Measurements from ENCODE around the gene SIPA1.

The SIPA1 gene, protein sequence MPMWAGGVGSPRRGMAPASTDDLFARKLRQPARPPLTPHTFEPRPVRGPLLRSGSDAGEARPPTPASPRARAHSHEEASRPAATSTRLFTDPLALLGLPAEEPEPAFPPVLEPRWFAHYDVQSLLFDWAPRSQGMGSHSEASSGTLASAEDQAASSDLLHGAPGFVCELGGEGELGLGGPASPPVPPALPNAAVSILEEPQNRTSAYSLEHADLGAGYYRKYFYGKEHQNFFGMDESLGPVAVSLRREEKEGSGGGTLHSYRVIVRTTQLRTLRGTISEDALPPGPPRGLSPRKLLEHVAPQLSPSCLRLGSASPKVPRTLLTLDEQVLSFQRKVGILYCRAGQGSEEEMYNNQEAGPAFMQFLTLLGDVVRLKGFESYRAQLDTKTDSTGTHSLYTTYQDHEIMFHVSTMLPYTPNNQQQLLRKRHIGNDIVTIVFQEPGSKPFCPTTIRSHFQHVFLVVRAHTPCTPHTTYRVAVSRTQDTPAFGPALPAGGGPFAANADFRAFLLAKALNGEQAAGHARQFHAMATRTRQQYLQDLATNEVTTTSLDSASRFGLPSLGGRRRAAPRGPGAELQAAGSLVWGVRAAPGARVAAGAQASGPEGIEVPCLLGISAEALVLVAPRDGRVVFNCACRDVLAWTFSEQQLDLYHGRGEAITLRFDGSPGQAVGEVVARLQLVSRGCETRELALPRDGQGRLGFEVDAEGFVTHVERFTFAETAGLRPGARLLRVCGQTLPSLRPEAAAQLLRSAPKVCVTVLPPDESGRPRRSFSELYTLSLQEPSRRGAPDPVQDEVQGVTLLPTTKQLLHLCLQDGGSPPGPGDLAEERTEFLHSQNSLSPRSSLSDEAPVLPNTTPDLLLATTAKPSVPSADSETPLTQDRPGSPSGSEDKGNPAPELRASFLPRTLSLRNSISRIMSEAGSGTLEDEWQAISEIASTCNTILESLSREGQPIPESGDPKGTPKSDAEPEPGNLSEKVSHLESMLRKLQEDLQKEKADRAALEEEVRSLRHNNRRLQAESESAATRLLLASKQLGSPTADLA

DNA sequence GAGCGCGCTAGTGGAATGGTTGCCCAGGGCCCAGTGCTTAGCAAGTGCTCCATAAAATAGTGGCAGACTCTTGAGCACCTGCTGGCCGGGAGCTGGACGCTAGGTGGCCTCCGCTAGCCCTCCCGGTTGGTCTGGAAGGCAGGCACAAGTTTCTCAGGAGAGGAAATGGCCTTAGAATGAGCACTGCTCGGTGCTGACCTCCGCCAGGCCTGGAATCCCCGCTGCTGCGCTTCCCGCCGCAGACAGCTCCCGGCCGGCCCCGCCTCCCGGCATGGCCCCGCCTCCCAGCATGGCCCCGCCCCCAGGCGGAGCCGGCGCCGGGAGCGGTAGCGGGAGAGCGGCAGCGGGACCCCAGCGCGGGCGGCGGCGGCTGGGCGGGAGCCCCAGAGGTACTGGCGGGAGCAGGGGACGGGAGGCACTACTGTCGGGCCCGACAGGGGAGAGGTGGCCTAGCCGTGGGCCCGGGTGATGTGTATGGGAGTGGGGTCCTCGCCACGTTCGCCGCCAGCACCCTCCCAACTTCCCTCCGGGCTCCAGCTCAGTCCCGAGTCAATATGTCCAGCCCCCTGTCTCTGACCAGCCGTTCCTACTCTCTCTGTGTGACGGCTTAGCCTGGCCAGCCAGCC, at the start of gene SIPA1:
TSS of gene SIPA1 (plus strand) at position 308 of the 626 bp plus-strand sequence. CDS start 2,821 bp downstream, outside the sequence.
- DNase-seq: peak; percentile 77

DNA sequence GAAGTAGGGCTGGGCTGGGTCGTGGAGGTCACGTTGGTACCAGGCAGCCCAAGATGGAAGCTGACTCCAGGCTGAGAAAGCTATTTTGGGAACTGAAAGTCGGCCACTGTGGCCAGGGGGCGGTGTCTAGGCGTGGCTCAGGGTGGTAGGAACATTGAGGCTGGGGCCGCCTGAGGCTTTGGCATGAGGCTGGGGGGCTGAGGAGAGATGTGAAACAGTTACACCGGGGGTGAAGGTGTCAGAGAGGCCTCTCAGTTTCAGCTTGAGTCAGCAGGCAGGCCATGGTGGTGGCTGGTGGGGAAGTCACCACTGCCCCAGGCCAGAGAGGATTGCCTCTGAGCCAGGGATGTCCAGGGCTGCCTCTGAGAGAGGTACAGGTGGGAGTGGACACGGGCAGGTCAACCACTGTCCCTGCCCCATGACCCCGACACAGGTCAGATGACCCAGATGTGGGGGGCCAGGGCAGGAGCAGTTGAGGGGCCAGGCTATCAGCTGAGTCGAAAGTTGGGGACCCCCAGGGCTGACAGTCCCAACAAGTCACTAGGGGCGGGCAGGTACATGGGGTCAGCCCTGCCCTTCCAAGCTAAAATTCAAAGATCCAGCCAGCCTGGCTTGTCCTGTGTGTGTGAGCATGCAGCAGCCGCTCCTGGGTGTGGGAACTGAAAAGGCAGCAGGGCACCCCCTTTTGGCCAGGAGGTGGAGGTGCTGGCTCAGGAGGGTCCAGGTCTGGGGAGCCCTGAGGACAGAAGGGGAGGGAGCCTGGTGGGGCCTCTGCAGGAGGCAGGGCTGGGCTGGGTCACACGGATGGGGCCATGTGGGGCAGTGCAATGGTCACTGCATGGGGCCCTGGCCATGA, 49.5 kb upstream of the SIPA1 start:
- peak; percentile 72 for DNase-seq

DNA sequence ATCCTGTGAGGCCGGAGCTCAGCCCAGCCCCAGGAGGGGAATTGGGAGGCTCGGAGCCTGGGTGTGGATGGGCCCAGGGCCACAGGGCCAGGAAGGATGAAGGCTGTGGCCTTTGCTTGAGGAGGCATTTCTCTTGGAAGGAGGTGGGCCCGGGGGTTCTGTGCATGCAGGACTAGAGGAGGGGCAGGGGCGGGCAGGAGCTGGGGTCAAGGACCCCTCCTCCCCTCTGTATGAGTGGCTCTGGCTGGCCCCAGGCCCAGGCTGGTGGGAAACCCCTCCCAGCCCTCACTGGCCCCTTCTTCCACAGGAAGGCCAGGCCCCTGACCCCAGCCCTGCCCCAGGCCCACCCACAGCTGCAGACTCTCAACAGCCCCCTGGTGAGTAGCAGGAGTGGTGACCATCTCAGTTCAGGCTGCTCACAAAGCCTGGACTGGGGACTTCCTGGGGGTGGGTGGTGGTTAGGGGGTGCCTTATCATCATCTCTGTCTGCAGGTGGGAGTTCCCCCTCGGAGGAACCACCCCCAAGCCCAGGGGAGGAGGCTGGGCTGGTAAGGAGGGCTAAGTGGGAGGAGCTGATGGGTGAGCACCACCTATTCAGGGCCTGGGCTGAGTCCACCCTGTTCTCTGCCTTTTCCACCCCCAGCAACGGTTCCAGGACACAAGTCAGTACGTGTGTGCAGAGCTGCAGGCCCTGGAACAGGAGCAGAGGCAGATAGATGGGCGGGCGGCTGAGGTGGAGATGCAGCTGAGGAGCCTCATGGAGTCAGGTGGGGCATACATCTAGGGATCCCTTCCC, 48.3 kb upstream of the SIPA1 start:
- no peak for DNase-seq

DNA sequence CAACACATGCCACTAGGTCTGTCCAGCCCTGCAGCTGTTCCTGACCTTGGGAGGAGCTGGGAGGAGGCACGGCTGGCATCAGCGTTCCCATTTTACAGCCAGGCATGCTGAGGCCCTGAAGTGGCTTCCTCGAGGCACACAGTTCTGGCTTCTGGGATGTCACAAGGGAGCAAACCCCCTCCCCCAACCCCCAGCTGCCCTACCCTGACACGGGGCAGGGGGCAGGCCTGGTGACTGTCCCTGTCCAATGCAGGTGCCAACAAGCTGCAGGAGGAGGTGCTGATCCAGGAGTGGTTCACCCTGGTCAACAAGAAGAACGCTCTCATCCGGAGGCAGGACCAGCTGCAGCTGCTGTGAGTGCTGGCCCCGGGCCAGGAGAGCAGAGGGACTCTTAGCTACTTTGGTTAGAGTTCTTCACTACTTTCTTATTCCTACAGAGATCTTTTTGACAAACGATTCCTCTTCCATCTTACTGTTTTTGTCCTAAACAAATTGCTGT, 47.6 kb upstream of the SIPA1 start:
- DNase-seq: no peak

DNA sequence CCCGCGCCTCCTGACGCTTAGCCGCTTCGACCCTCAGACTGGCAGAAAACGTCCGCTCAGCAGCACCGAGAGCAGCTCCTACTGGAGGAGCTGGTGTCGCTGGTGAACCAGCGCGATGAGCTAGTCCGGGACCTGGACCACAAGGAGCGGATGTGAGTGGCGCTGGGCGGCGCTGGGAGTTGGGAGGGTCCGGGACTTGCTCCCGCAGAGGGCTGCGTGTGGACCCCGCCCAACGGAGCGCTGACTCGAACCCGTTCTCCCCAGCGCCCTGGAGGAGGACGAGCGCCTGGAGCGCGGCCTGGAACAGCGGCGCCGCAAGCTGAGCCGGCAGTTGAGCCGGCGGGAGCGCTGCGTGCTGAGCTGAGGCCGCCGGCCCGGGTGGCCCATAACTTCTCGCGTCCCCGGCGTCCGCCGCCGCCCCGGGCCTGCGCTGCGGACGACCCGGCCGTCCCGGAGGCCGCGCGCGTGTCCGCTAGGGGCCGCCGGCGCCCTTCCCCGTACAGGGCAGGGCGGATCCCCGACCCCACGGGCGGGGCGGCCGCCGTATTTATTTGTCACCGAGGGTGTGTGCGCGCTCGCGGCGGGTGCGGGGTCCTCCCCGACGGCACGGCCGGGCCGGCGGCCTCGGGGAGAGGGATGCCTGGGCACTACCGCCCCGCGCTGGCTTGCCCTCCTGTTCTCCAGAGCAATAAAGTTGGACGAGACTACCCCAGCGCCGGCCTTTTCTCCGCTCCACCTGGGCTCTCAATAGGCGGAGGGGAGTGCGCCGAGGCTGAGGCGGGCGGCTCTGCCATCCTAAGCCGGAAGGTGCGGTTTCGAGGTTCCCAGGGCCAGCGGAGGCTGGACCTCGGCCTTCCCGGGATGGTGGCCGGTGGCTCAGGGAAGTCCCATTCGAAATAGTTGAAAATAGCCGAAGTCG, 45.7 kb upstream of the SIPA1 start:
- DNase-seq: no peak

DNA sequence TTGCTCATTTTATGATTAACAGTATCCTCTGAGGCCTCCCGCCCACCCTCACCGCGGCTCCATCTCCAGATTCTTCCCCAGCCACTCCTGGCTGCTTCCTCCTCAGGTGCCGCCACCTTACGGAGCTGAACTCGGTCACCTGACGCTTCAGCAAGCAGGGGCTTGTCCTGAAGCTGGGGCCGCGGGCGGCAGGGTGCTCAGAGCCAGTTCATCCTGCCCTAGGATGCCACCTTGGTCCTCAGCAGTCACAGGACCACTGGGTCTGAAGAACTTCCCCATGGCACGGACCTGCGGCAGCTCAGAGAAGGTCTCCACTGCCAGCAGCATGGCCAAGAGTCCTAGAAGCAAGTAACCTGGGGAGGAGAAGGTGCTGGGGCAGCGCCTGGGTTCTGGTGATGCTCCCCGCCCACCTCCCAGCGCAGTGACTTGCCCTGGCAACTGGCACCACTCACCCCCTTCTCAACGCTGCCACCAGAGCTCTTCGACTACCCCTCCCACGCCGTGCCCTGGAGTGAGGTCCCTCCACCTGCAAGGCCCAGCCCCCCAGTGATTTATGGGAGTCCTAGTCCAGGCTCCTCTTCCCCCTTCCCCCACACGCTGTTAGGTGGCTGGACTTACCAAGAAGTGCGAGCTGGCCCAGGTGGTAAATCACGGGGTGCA, 44.9 kb upstream of the SIPA1 start:
- no peak for DNase-seq

DNA sequence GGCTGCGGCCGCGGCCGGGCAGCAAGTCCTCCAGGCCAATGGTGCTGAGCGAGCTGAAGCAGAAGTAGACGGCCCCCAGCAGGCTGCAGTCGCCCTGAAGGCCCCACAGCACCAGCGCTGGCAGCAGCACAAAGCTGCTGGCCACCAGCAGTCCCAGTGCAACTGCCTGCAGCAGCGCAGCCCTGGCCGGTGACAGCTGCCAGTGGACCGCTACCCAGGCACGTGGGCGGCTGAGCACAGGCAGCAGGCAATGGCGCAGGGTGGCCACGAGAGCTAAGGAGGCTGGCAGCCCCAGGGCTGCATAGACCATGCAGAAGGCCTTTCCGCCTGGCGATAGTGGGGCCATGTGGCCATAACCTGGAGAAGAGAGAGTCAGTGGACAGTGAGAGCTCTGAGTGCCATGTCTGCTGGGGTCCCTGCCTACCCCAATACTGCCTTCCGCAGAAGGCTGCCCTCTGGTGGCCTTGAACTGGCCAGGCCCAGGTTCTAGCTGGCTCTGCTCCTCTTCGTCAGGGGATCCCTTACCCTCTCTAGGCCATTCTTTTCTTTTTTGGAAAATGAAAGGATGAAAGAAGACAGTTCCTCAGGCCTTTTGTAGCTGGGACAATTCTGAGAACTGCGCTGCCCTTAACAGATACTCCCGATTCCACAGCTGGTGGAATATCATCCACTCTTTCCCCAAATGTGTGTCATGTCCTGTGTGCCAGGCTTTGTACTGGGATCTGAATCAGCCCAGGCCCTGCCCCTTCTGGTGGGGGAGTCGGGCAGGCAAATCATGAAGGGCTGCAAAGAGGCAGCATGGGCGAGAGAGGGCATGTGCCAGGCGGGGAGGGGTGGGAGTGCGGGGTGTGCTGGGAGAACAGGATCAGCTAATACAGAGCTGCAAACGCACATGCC, 44.1 kb upstream of the SIPA1 start:
- peak; percentile 50 for DNase-seq

DNA sequence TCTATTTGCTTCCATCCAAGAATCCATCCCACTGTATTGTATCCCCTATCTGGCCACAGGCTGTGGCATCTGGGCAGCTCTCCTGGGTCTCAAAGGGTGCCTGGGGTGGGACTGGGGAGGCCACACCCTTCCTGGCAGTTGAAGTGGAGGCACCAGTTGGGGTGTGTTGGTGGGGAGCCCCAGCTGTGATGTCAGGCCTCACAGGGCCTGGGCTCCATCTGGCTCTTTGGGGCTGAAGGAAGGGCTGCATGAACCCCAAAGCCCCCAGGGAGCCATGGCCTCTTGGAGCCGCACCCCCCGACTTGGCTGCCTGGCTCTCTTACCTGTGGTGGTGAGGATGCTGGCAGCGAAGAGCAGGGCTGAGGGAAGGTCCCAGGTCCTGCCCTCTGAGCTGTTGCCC, 42.8 kb upstream of the SIPA1 start:
- DNase-seq: no peak

DNA sequence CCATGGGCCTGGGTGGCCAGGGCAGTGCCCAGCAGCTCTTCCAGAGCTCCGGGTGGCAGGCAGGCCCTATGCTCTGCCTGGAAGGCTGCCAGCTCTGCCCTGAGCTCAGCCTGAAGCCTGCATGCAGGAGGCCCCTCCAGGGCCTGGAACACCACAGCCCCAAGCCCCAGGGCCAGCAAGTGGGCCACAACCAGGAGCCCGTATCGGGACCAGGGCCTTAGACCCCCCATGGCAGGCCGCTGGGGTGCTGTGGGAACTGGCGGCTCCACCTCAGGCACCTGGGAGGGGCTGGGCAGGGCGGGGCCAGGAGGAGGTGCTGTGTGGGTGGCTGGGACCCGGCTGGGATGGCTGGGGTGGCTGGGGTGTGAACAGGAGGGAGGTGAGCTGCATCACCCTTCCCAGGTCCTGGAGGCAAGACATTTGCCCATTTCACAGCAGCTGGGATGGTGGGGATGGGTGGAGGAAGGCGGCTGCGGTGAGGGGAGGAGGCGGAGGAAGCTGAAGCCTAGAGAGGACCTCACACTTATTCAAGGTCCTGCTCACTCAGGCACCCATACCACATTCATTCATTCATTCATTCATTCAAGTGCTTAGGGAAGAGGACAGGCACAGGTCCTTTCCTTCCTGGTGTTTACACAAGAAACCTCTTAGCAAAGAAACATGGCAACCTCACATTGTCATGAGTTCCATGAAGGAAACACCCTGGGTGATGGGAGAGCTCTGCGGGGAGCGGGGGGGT, 42.2 kb upstream of the SIPA1 start, which contains the start of gene KCNK7:
TSS of gene KCNK7 (minus strand) at position 258 of the 739 bp plus-strand sequence. CDS start at position 230, 28 bp downstream.
- DNase-seq: no peak

DNA sequence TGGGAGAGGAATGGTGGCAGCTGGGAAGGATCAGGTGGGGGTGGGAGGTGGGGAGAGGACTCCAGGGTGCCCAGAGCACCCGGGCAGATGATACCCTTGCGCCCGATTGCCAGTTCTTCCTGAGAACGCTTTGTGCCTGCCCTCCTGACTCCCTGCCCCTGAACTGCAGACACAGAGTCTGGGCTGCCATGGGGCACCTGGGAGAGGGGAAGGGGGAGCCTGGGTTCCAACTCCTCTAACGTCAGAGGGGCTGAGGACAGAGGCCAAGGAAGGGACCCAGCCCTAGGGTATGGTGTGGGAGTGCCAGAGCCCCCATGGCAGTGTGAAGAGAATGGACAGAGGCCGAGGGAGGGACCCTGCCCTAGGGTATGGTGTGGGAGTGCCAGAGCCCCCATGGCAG, 41.4 kb upstream of the SIPA1 start:
- DNase-seq: no peak

DNA sequence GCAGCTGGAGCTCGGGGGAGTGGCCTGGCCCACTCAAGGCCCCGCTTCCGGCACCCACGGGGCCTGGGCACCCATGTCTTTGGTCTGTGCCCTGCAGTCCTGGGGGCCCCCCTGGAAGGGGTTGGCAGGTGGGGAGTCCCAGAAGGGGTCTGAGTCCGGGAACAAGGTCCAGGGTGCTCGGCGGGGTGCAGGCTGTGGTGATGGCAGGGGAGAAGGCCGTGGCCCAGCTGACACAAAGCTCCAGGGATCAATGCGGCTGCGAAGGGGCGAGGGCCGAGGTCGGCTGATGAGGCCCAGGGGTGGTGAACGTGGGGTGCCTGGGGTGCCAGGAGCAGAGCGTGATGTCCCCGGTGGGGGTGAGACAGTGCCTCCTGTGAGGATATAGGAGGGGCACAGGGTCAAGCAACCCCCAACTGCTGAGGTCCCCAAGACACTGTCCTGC, 39.6 kb upstream of the SIPA1 start:
- DNase-seq: no peak

DNA sequence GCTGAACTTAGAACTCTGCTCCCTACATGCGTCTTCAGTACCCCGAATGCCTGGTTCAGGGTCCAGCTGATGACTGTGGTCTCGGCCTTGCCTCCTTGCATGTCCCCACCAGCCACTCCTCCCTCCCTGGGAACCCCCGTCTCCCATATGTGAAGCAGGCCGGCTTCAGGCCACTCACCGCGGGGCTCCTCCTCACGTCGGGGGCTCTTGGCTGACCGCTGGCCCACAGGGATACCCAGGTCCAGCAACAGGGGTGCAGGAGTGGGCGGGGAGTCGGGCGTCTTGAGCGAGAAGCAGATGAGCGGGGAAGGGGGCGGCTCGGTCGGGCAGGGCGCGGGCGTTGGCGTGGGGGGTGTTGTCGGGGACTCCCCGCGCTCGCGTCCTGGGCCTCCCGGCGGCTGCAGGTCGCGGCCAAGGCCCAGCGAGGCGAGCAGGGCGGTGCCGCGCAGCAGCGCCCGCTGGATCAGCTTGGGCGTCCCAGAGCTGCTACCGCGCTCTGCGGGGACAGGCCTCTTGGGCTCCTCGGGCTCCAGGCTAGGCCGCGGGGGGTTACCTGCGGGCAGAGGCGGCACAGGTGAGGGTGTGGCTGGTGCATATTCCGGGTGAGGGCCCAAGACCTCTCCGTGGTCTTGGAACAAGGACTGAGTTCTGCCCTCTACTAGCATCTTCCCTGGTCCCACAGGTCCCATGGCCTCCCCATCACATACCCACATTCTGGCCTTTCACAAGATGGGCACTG, 38.5 kb upstream of the SIPA1 start:
- no peak for DNase-seq

DNA sequence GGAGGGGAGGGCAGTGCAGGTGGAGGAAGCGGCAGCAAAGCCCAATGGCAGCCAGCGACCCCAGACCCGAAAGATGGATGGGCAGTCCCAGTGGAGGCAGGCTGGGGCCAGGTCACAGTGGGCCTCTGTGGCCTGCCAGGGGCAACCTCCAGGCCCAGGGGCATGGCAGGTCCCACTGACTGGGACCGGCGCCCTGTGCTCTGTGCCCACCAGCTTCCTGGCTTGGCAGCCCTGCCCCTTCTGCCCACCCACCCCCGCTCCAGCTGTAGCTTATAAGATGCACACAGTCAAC, 38.0 kb upstream of the SIPA1 start:
- no peak for DNase-seq

DNA sequence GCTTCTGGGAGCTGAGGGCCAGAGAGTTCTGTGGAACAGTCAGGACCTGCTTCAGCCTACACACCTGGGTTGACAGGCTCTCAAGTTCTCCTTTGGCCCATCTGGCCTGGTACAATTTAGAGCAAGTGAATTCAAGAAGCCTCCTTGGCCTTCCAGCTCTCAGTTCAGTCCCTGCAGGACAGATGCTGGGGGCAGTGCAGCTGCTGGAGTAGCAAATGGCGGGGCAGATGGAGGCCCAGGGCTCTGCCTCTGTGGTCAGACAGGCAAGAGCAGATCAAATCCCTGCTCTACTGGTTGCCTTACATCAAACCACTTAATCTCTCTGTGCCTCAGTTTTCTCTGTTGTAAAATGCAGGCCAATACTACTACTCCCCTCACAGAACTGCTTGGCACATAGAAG, 33.6 kb upstream of the SIPA1 start:
- no peak for DNase-seq

DNA sequence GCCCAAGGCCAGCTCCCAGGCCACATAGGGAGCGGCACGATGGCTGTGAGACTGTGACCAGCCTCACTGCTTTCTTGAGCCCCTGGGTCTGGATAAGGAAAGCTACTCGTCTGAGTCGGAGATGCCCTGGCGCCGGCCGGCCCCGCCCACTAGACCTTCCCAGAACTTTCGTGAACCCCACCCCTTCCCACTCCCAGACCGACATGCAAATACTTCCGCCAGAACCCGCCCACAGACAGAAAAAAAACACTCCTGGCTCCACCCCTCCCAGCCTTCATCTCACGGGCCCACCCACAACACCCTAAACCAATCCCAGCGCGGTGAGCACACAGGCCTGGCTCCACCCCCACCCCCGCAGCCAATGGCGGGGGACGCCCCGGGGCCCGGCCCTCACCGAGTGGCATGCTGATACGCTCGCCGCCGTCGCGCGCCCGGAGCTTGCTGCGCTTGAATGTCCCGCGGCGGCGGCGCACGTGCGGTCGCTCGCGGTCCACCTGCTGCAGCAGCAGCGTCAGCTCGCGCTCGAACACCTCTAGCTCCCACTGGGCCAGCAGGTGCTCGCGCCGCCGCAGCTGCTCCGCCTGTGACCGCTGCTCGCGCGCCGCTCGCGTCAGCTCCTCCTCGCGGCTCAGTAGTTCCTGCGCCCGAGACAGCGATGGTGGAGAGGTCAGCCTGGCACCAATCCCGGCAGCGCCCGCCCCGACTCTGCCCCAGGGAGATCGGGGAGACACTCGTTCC, 30.9 kb upstream of the SIPA1 start:
- no peak for DNase-seq

All from stimulated activated CD4-positive, alpha-beta T cell treated with anti-CD3 and anti-CD28 coated beads, Interleukin-4, amount 100 ng/mL, for 1 hour (primary cell).